ENCODE data around the gene HSD17B11.

DNA sequence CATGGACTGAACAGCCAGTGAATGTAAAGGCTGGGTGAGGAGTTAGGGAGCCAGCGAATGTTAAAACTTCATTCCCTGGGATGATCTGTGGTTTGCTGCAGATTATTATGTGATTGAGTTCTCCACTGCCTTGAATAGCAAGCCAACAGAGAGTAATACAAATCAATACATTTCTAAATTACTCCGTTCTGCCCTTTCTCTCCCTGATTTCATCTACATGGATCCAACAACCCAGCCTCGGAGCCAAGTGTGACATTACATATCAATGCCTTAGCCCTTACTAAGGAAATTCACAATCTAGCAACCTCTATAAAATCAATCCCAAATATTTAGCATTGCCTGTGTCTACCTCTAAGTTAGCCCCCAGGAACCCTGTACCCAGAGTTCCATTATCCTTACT, 79.3 kb downstream of the HSD17B11 start:
- TF ChIP-seq, protein P1, sequence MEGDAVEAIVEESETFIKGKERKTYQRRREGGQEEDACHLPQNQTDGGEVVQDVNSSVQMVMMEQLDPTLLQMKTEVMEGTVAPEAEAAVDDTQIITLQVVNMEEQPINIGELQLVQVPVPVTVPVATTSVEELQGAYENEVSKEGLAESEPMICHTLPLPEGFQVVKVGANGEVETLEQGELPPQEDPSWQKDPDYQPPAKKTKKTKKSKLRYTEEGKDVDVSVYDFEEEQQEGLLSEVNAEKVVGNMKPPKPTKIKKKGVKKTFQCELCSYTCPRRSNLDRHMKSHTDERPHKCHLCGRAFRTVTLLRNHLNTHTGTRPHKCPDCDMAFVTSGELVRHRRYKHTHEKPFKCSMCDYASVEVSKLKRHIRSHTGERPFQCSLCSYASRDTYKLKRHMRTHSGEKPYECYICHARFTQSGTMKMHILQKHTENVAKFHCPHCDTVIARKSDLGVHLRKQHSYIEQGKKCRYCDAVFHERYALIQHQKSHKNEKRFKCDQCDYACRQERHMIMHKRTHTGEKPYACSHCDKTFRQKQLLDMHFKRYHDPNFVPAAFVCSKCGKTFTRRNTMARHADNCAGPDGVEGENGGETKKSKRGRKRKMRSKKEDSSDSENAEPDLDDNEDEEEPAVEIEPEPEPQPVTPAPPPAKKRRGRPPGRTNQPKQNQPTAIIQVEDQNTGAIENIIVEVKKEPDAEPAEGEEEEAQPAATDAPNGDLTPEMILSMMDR (IDR thresholded peaks at IDR 0.05) = no peak
- TF ChIP-seq EZH2 (IDR thresholded peaks at IDR 0.05) (no peak), EZH2phosphoT487 (IDR thresholded peaks at IDR 0.05) (no peak)
